Panc1 (cell line): ENCODE data around the gene RARG.

ENCODE experiments used
- CTCF ChIP-seq: fragments of 450-650 bp; IDR thresholded peaks from 2 replicates; pipeline ENCODE4 v1.5.1; 2017; ENCODE audit warnings: mild to moderate bottlenecking
- POLR2AphosphoS5 ChIP-seq: IDR thresholded peaks from 2 replicates; pipeline ENCODE4 v1.6.1; 2012; ENCODE audit warnings: mild to moderate bottlenecking, low read depth, low read length, moderate library complexity
- REST ChIP-seq, 2 experiments: IDR thresholded peaks; 2 replicates each; pipeline ENCODE4 v1.6.1; 2011 to 2012; ENCODE audit warnings: low read depth in 2 of 2, control low read depth in 1 of 2, low read length in 1 of 2, mild to moderate bottlenecking in 1 of 2, moderate library complexity in 1 of 2; ENCODE audit not compliant: insufficient read depth in 1 of 2
- SIN3A ChIP-seq: IDR thresholded peaks from 2 replicates; pipeline ENCODE4 v1.6.1; 2012; ENCODE audit warnings: low read depth, mild to moderate bottlenecking, low read length, moderate library complexity, borderline replicate concordance; ENCODE audit not compliant: insufficient read depth

GRCh38 chr12:53196486-53196885 is 35.5 kb downstream of the RARG start:
- TF ChIP-seq CTCF (no peak), REST (IDR thresholded peaks at IDR 0.05; ENCODE audit: insufficient read depth in 1 of 2, low read depth in 2 of 2, low read length in 1 of 2) (no peak), POLR2AphosphoS5 (no peak), SIN3A (no peak)
